B cell (primary cell): ENCODE measurements around the gene PLXNA1. TPM values are rescaled to one million over a fixed set of nuclear protein-coding genes. Genes with fewer than 3 reads are reported as not detected.
A peak's percentile ranks its signal among the peaks of the same experiment; 100 is the strongest.

ENCODE experiments used
- ATAC-seq: fragments of 200-7000 bp; cut with Tn5 transposase; one replicate; pipeline ENCODE4 v1.10.0; 2021; ENCODE audit warnings: low read depth, mild to moderate bottlenecking, moderate number of reproducible peaks, moderate library complexity
- CTCF ChIA-PET: fragments of 350-600 bp; sonication (Branson Sonifier 250); formaldehyde crosslinking; loops from one replicate; lab custom pipeline; 2021; ENCODE audit warnings: antibody characterized with exemption, inconsistent platforms; lab: Charles Lee
- POLR2A ChIA-PET: fragments of 350-600 bp; sonication (Branson Sonifier 250); formaldehyde crosslinking; loops from one replicate; lab custom pipeline; 2021; ENCODE audit warnings: antibody characterized with exemption; lab: Charles Lee
- DNase-seq: peaks from one replicate; pipeline ENCODE4 v3.0.0; 2013
- H2AFZ ChIP-seq: 2 replicates; pipeline ENCODE4 v1.6.1; 2012; ENCODE audit warnings: mild to moderate bottlenecking, low read depth, low read length; ENCODE audit not compliant: insufficient read depth, poor library complexity, severe bottlenecking
- H3K27ac ChIP-seq, 2 donors: 1 replicate in 1 of 2; 2 replicates in 1 of 2; pipeline ENCODE4 v1.5.1; 2012 to 2013; ENCODE audit warnings: low read length in 2 of 2, mild to moderate bottlenecking in 2 of 2, moderate library complexity in 1 of 2
- H3K27me3 ChIP-seq, 4 experiments: fragments of 200-600 bp in 1 of 4; sonication (generic) in 1 of 4; replicated peaks in 1 of 4; 1 replicate in 2 of 4; 2 replicates in 2 of 4; pipeline versions ENCODE4 v1.6.1 to v1.7.0; 2013 to 2016; ENCODE audit warnings: low read length in 3 of 4, mild to moderate bottlenecking in 2 of 4, mixed read lengths in 1 of 4, moderate library complexity in 1 of 4; ENCODE audit not compliant: insufficient read depth in 4 of 4, control insufficient read depth in 3 of 4; ENCODE audit errors: control extremely low read depth in 1 of 4
- H3K36me3 ChIP-seq, 2 experiments: replicated peaks in 1 of 2; 1 replicate in 1 of 2; 2 replicates in 1 of 2; pipeline versions ENCODE4 v1.6.1 to v1.7.1; 2013; ENCODE audit warnings: low read length in 1 of 2; ENCODE audit not compliant: insufficient read depth in 2 of 2, control insufficient read depth in 1 of 2; ENCODE audit errors: control extremely low read depth in 1 of 2, extremely low read depth in 1 of 2
- H3K4me1 ChIP-seq, 2 donors: fragments of 200-600 bp in 1 of 2; sonication (generic) in 1 of 2; 1 replicate in 1 of 2; 2 replicates in 1 of 2; pipeline versions ENCODE4 v1.5.1 to v1.6.1; 2013 to 2017; ENCODE audit warnings: low read length in 2 of 2; ENCODE audit not compliant: control insufficient read depth in 2 of 2, insufficient read depth in 2 of 2
- H3K4me2 ChIP-seq: replicated peaks from 2 replicates; pipeline ENCODE3; 2012; ENCODE audit warnings: mild to moderate bottlenecking, low read depth, low read length; ENCODE audit not compliant: poor library complexity, severe bottlenecking
- H3K4me3 ChIP-seq, 5 experiments: fragments of 200-600 bp in 1 of 5; sonication (generic) in 1 of 5; 1 replicate in 3 of 5; 2 replicates in 2 of 5; pipeline versions ENCODE4 v1.5.1 to v1.7.0; 2011 to 2016; ENCODE audit warnings: low read length in 4 of 5, mild to moderate bottlenecking in 4 of 5, low read depth in 2 of 5, control low read depth in 1 of 5, moderate library complexity in 1 of 5; ENCODE audit not compliant: insufficient read depth in 1 of 5; ENCODE audit errors: control extremely low read depth in 1 of 5, extremely low read depth in 1 of 5
- H3K79me2 ChIP-seq: fragments of 200-600 bp; sonication (generic); one replicate; pipeline ENCODE4 v1.6.0; 2016; ENCODE audit warnings: low read length; ENCODE audit not compliant: control insufficient read depth, insufficient read depth
- H3K9ac ChIP-seq: fragments of 200-600 bp; sonication (generic); 2 replicates; pipeline ENCODE4 v1.6.1; 2017; ENCODE audit warnings: mild to moderate bottlenecking, low read length, moderate library complexity
- H3K9me3 ChIP-seq, 3 donors: one replicate each; pipeline versions ENCODE4 v1.6.1 to v1.7.1; 2013; ENCODE audit warnings: low read length in 2 of 3; ENCODE audit not compliant: control insufficient read depth in 2 of 3, insufficient read depth in 1 of 3; ENCODE audit errors: control extremely low read depth in 1 of 3
- H4K20me1 ChIP-seq: 2 replicates; pipeline ENCODE4 v1.6.0; 2012; ENCODE audit warnings: mild to moderate bottlenecking, low read length; ENCODE audit not compliant: insufficient read depth, control insufficient read depth, poor library complexity, severe bottlenecking
- H3K27ac Mint-ChIP-seq: one replicate; pipeline ENCODE4 v1.8.0; 2021; ENCODE audit warnings: mixed read lengths
- H3K27me3 Mint-ChIP-seq: one replicate; pipeline ENCODE4 v1.8.0; 2021; ENCODE audit warnings: mixed read lengths
- H3K4me1 Mint-ChIP-seq: one replicate; pipeline ENCODE4 v1.8.0; 2021; ENCODE audit warnings: mixed read lengths
- H3K4me3 Mint-ChIP-seq: one replicate; pipeline ENCODE4 v1.8.0; 2021; ENCODE audit warnings: mixed read lengths
- H3K9me3 Mint-ChIP-seq: one replicate; pipeline ENCODE4 v1.8.0; 2022; ENCODE audit warnings: mixed read lengths; ENCODE audit not compliant: insufficient read depth
- CTCF ChIP-seq: fragments of 200-600 bp; IDR thresholded peaks from one replicate; pipeline ENCODE4 v1.8.0; 2022; ENCODE audit warnings: antibody characterized with exemption, mild to moderate bottlenecking
- EZH2 ChIP-seq: IDR thresholded peaks from 2 replicates; pipeline ENCODE4 v1.6.1; 2012; ENCODE audit warnings: borderline replicate concordance, low read depth, mild to moderate bottlenecking, moderate library complexity, low read length; ENCODE audit not compliant: insufficient read depth, poor library complexity, severe bottlenecking
- WGBS: methylation state at CpG from one replicate; pipeline ENCODE4 v1.1.5; 2013; ENCODE audit warnings: missing lambda C conversion rate; ENCODE audit not compliant: insufficient coverage; 5-methylcytosine and 5-hydroxymethylcytosine counted together
- intact Hi-C: fragments of 100-400 bp; cut with micrococcal nuclease; formaldehyde crosslinking; loops from one replicate; pipeline ENCODE4 v1.10.0; 2022
- polyA plus RNA-seq: library from polyadenylated mRNA; depleted of rRNA; stranded (reverse); fragments of >200 nt; gene quantifications from 2 replicates; pipeline ENCODE4 v1.2.3, GENCODE V29; 2012
- total RNA-seq, 2 donors: library from RNA; stranded (reverse); fragments of 120-200 nt in 1 of 2; gene quantifications; 1 replicate in 1 of 2; 2 replicates in 1 of 2; pipeline versions ENCODE4 v1.2.3 to v1.2.4, GENCODE V29; 2013 to 2022

The PLXNA1 gene
- total and polyA plus RNA-seq, 2 donors (not counting 1 experiment from before 2014, with no cell fraction given) = 6.7 to 22.3 TPM

GRCh38 chr3:127015282-127016042 lies 32.5 kb downstream of the PLXNA1 start:
- H3K27ac Mint-ChIP-seq = peak overlapping the region; percentile 26
- no peak overlapping the region for H2AFZ ChIP-seq
- H3K79me2 ChIP-seq = no peaks in the 10 kb centered on the region
- peaks cover 5% of the 10 kb centered on the region for H3K4me1 Mint-ChIP-seq
- no peaks in the 10 kb centered on the region for H3K9me3 Mint-ChIP-seq
- no peak overlapping the region for H3K4me3 ChIP-seq
- TF ChIP-seq EZH2 (no peak), CTCF (no peak)
- CTCF ChIA-PET = no interaction called here
- DNase-seq = peak; percentile 30
- H3K4me3 Mint-ChIP-seq = no peak overlapping the region
- H3K4me2 ChIP-seq = no peak overlapping the region
- whole genome bisulfite sequencing = 79% methylated on average over 11 of the region's 17 CpGs
- H3K27me3 ChIP-seq = no peaks in the 10 kb centered on the region
- H3K9me3 ChIP-seq = peaks cover 0 to 4% (median 0%) of the 10 kb centered on the region in 3 donors
- H3K27me3 Mint-ChIP-seq = no peaks in the 10 kb centered on the region
- H3K4me1 ChIP-seq = no peaks in the 10 kb centered on the region
- intact Hi-C loops = no loop called here
- H3K27ac ChIP-seq = no peak overlapping the region
- ATAC-seq = peak; percentile 65
- no peaks in the 10 kb centered on the region for H4K20me1 ChIP-seq
- no peaks in the 10 kb centered on the region for H3K36me3 ChIP-seq
- H3K9ac ChIP-seq = no peak overlapping the region
- POLR2A ChIA-PET = no interaction called here

GRCh38 chr3:127016043-127016343 lies 33.1 kb downstream of the PLXNA1 start:
- no peak overlapping the region for H3K4me3 Mint-ChIP-seq
- no peak overlapping the region for H3K9ac ChIP-seq
- intact Hi-C loops = no loop called here

More at GRCh38 chr3:127016043-127016343, 33.1 kb downstream of the PLXNA1 start:
- 88% methylated on average over 9 of the region's 10 CpGs for WGBS
- TF ChIP-seq CTCF (no peak), EZH2 (no peak)
- H3K79me2 ChIP-seq = no peaks in the 10 kb centered on the region
- H3K4me3 ChIP-seq = no peak overlapping the region
- H3K27ac ChIP-seq = no peak overlapping the region
- ATAC-seq (no peak), DNase-seq (no peak)
- no peaks in the 10 kb centered on the region for H4K20me1 ChIP-seq
- H3K4me1 Mint-ChIP-seq = peaks cover 5% of the 10 kb centered on the region
- no peak overlapping the region for H3K27ac Mint-ChIP-seq
- CTCF ChIA-PET = no interaction called here
- H3K27me3 ChIP-seq = no peaks in the 10 kb centered on the region
- no peaks in the 10 kb centered on the region for H3K27me3 Mint-ChIP-seq
- H3K4me2 ChIP-seq = no peak overlapping the region
- H3K9me3 Mint-ChIP-seq = no peaks in the 10 kb centered on the region
- H2AFZ ChIP-seq = no peak overlapping the region
- peaks cover 0 to 4% (median 0%) of the 10 kb centered on the region in 3 donors for H3K9me3 ChIP-seq
- POLR2A ChIA-PET = no interaction called here
- H3K36me3 ChIP-seq = no peaks in the 10 kb centered on the region
- H3K4me1 ChIP-seq = no peaks in the 10 kb centered on the region
